ENCODE data around the gene G6PC1. TPM values are rescaled to one million over a fixed set of nuclear protein-coding genes. Genes with fewer than 3 reads are reported as not detected.
"Not testable (repeated sequence)": the region's sequence is repeated elsewhere in the genome, so short reads cannot be mapped to it uniquely, and the experiment has no call there.

Gene G6PC1
- total and polyA plus RNA-seq, 2 experiments from 2014 or later, result not detected

- in situ Hi-C loops (cut with MboI), result no loop called here
- no peaks in the 10 kb centered on the region for H3K4me1 ChIP-seq (ENCODE audit: insufficient read depth)
- TF ChIP-seq EZH2 (IDR thresholded peaks at IDR 0.05; ENCODE audit: insufficient read depth, poor library complexity, severe bottlenecking) (no peak), EZH2phosphoT487 (IDR thresholded peaks at IDR 0.05; ENCODE audit: insufficient read depth, low read depth) (no peak)
- H3K27ac ChIP-seq, result no peak overlapping the region
- no peaks in the 10 kb centered on the region for H3K9me3 ChIP-seq (ENCODE audit: low read depth)
- H3K36me3 ChIP-seq (ENCODE audit: low read depth), result no peaks in the 10 kb centered on the region
- no peaks in the 10 kb centered on the region for H4K20me1 ChIP-seq (ENCODE audit: insufficient read depth)
- H3F3A ChIP-seq (ENCODE audit: insufficient read depth), result no peaks in the 10 kb centered on the region
- WGBS, 2 experiments (ENCODE audit: low coverage in 1 of 2, low lambda C conversion rate in 2 of 2, missing lambda C conversion rate in 2 of 2), result 45 to 50% methylated on average over 2 of the region's 2 CpGs
- no peak overlapping the region for H3K4me3 ChIP-seq
- DNase-seq, result no peak
- H3K4me2 ChIP-seq (ENCODE audit: unreplicated experiment), result no peak overlapping the region
- no peaks in the 10 kb centered on the region for H3K9me2 ChIP-seq (ENCODE audit: insufficient read depth)
- H3K27me3 ChIP-seq (replicated peaks; ENCODE audit: insufficient read depth), result peaks cover 13% of the 10 kb centered on the region
- H2AFZ ChIP-seq, result no peak overlapping the region
- H3K79me2 ChIP-seq (ENCODE audit: insufficient read depth), result no peaks in the 10 kb centered on the region
- H3K9ac ChIP-seq, result no peak overlapping the region
Observed at GRCh38 chr17:42913522-42913921, 12.9 kb downstream of the G6PC1 start.

GRCh38 chr17:42913981-42914617, 13.5 kb downstream of the G6PC1 start:
- Histone ChIP-seq H3K27ac (no peak overlapping the region), H3K9me2 (ENCODE audit: insufficient read depth) (no peaks in the 10 kb centered on the region), H3K9ac (no peak overlapping the region), H3K4me2 (ENCODE audit: unreplicated experiment) (no peak overlapping the region), H3F3A (ENCODE audit: insufficient read depth) (no peaks in the 10 kb centered on the region), H3K9me3 (ENCODE audit: low read depth) (no peaks in the 10 kb centered on the region), H4K20me1 (ENCODE audit: insufficient read depth) (no peaks in the 10 kb centered on the region), H3K27me3 (replicated peaks; ENCODE audit: insufficient read depth) (peaks cover 13% of the 10 kb centered on the region), H3K4me1 (ENCODE audit: insufficient read depth) (no peaks in the 10 kb centered on the region), H3K4me3 (no peak overlapping the region), H2AFZ (no peak overlapping the region), H3K36me3 (ENCODE audit: low read depth) (no peaks in the 10 kb centered on the region), H3K79me2 (ENCODE audit: insufficient read depth) (no peaks in the 10 kb centered on the region)
- in situ Hi-C loops (cut with MboI), result no loop called here
- TF ChIP-seq EZH2 (IDR thresholded peaks at IDR 0.05; ENCODE audit: insufficient read depth, poor library complexity, severe bottlenecking), result no peak
- no peak for DNase-seq
- 65 to 73% methylated on average over 3 of the region's 3 CpGs for WGBS, 2 experiments (ENCODE audit: low coverage in 1 of 2, low lambda C conversion rate in 2 of 2, missing lambda C conversion rate in 2 of 2)

GRCh38 chr17:42915288-42915687, 14.7 kb downstream of the G6PC1 start:
- H3K9me2 ChIP-seq (ENCODE audit: insufficient read depth); H3K4me2 ChIP-seq (ENCODE audit: unreplicated experiment); H3K4me1 ChIP-seq (ENCODE audit: insufficient read depth); H3K27ac ChIP-seq; H3K79me2 ChIP-seq (ENCODE audit: insufficient read depth); H3K36me3 ChIP-seq (ENCODE audit: low read depth); in situ Hi-C loops (cut with MboI); H2AFZ ChIP-seq; H3K4me3 ChIP-seq; H3K9me3 ChIP-seq (ENCODE audit: low read depth); H4K20me1 ChIP-seq (ENCODE audit: insufficient read depth); DNase-seq; H3F3A ChIP-seq (ENCODE audit: insufficient read depth); H3K9ac ChIP-seq: not testable (repeated sequence)
- H3K27me3 ChIP-seq (replicated peaks; ENCODE audit: insufficient read depth), result peaks cover 12% of the 10 kb centered on the region
- WGBS, 2 experiments (ENCODE audit: low coverage in 1 of 2, low lambda C conversion rate in 2 of 2, missing lambda C conversion rate in 2 of 2), result 79 to 84% methylated on average over 6 of the region's 6 CpGs

DNA sequence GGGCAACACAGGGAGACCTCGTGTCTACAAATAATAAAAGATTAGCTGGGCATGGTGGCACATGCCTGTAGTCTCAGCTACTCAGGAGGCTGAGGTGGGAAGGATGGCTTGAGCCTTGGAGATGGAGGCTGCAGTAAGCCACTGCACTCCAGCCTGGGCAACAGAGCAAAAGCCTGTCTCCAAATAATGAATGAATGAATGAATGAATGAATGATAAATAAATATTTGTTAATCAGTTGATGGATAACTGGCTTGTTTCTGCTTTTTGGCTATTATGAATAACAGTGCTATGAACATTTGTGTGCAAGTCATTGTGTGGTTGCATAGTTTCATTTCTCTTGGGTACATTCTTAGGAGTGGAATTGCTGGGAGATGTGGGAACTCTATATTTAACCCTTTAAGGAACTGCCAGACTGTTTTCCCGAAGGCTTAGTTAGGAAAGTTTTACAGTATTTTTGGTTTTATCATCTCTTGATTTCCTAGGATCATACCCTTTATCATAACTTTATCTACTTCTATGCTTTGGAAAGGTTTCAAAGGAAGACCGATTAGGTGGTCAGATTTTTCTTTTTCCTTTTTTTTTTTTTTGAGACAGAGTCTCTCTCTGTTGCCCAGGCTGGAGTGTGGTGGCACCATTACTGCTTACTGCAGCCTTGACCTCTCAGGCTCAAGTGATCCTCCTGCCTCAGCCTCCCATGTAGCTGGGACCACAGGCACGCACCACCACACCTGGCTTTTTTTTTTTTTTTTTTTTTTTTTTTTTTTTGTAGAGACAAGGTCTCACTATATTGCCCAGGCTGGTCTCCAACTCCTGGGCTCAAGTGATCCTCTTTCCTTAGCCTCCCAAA, 16.0 kb downstream of the G6PC1 start:
- H3K4me2 ChIP-seq (ENCODE audit: unreplicated experiment); DNase-seq; H3F3A ChIP-seq (ENCODE audit: insufficient read depth); H3K27ac ChIP-seq; H3K4me3 ChIP-seq; in situ Hi-C loops (cut with MboI); H3K9ac ChIP-seq; H2AFZ ChIP-seq; H3K4me1 ChIP-seq (ENCODE audit: insufficient read depth); H4K20me1 ChIP-seq (ENCODE audit: insufficient read depth); H3K9me3 ChIP-seq (ENCODE audit: low read depth); H3K9me2 ChIP-seq (ENCODE audit: insufficient read depth); H3K36me3 ChIP-seq (ENCODE audit: low read depth); H3K79me2 ChIP-seq (ENCODE audit: insufficient read depth): not testable (repeated sequence)
- H3K27me3 ChIP-seq (replicated peaks; ENCODE audit: insufficient read depth), result peaks cover 12% of the 10 kb centered on the region
- WGBS, 2 experiments (ENCODE audit: low coverage in 1 of 2, low lambda C conversion rate in 2 of 2, missing lambda C conversion rate in 2 of 2), result 73 to 74% methylated on average over 4 of the region's 4 CpGs

All from GM23248 (cell line).